GM18517 (cell line): ENCODE results near the gene FRAS1.

Experiments used
- ATAC-seq: cut with Tn5 transposase; IDR thresholded peaks from one replicate; pipeline ENCODE4 v1.9.1; 2021; ENCODE audit warnings: mild to moderate bottlenecking, moderate library complexity; ENCODE audit not compliant: unreplicated experiment

Gene FRAS1

DNA sequence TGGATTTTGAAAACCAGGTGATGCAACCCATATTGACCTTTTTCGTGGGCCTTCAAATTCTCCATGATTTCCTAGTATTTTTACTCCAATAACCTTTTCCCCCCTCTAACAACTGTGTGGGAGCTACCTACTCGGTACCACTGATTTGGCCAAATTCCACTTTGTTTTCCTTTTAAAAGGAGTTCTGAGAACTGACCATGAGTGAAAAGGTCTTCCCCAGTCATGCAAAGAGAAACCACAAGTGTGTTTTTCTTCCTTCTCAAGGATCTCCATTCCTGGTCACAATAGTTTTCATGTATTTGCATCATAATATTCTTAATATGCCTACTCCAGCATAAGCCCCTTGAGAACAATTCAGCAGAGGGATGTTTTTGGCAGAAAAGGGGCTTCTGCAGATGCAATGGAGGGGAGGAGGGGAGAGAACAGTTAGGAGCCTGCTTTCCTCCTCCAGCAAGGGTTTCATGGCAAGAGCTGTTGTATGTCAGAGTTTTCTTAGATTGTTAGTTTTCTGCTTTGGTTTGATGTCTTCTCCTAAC lies 299.2 kb downstream of the FRAS1 start:
- no peak for ATAC-seq

DNA sequence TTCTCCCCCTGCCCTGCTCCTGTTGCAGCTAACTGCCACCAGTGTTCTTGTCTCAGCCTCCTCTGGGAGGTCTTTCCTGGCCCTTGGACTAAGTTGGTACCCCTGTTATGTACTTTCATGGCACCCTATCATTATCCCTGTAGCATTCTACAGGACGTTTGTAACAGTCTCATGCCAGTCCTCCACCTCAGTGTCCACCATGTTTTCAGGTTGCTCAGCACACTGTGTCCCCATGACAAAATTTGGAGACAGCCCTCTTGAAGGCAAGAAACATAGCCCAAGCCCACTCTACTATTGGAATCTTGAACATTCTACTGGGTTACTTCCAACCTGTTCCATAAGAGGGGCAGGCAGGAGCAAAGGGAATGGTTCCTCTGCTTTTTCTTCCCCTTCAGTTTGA lies 300.0 kb downstream of the FRAS1 start:
- ATAC-seq: no peak

GRCh38 chr4:78360466-78360865 lies 303.3 kb downstream of the FRAS1 start:
- ATAC-seq: no peak

GRCh38 chr4:78361621-78362120 lies 304.5 kb downstream of the FRAS1 start:
- ATAC-seq: no peak

DNA sequence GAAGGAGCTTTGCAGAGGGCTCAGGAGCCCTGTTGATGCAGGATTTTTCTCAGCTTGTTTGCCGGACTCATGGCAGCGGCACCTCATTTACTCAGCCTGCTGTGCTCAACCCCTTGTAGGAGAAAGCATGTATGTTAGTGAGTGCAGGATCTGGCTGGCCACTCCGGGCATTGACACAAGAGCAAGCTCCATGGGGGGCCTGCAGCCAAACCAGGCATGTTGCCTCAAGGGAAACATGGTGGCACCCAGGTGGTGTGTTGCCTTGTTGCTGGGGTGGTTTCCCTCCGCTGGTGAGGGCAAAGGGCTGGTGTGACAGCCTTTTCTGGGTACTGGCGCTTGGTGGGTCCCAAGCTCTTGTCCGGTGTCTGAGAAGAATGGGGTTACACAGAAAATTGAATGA lies 305.2 kb downstream of the FRAS1 start:
- no peak for ATAC-seq

GRCh38 chr4:78363031-78363570 lies 306.0 kb downstream of the FRAS1 start:
- ATAC-seq: no peak

- no peak for ATAC-seq
These were observed 312.6 kb downstream of the FRAS1 start for GRCh38 chr4:78369679-78370078.

GRCh38 chr4:78370631-78371372 lies 313.7 kb downstream of the FRAS1 start:
- no peak for ATAC-seq

GRCh38 chr4:78372355-78372988 lies 315.3 kb downstream of the FRAS1 start:
- no peak for ATAC-seq

DNA sequence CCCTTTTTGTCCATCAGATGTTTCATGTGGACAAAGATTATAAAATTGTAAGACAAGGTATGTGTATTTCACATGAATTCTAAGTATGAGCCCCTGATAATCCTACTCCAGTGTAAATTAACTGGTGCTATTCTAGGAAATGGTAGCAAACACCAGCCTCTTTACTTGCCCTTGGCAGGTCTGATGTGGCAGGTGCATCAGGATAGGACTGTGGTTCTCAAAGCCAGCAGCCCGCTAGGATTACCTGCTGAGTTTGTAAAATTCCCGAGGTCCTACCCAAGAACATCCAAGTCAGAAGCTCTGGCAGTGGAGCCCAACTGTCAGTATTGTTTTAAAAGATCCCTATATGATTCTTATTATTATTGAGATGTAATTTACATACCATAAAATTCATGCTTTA lies 320.4 kb downstream of the FRAS1 start:
- no peak for ATAC-seq

- no peak for ATAC-seq
These were observed 321.9 kb downstream of the FRAS1 start for GRCh38 chr4:78379040-78379439.

DNA sequence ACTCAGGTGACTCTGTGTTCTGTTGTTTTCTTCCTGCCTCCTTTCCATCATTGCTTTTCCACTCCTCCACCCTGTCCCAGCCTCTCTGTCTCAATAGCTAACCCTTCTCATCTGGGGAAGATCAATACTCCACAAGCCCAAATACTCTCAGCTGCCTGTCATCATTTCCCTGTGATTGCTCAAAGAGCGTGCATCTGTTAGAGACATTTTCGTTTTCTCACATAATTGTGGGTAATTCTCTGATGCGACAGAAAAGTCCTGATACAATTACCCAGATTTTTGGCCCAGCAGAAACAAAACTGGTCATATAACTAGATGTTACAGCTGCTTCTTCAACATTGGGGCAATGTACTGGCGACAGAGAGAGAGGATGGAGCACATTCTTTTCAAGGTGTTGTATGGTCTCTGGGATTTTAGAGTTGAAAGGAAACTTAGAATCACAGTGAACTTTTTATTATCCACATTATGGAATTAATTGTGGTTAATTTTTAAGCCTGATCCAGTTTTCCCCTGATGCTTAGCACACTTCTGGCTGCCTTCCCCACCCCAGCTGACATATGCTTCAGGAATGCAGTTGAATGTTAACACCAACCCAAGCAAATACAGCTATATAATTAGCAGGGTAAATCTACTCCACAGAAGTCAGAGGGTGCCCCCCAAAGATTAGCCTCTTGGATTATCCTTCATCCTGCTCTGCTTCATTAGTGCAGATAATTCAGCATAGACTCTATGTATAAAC lies 323.0 kb downstream of the FRAS1 start:
- no peak for ATAC-seq

- no peak for ATAC-seq
These were observed 329.6 kb downstream of the FRAS1 start for GRCh38 chr4:78386679-78387078.

DNA sequence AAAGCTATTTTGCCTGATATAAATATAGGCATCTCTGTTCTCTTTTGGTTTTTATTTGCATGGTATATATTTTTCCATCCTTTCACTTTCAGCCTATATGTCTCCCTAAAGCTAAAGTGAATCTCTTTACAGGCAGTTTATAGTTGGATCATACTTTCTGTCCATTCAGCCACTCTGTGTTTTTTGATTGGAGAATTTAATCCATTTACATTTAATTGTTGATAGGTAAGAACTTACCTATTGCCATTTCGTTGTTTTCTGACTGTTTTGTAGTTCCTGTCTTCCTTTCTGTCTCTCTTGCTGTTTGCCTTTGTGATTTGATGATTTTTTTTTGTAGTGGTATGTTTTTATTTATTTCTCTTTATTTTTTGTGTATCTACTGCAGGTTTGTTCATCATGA lies 338.5 kb downstream of the FRAS1 start:
- no peak for ATAC-seq

DNA sequence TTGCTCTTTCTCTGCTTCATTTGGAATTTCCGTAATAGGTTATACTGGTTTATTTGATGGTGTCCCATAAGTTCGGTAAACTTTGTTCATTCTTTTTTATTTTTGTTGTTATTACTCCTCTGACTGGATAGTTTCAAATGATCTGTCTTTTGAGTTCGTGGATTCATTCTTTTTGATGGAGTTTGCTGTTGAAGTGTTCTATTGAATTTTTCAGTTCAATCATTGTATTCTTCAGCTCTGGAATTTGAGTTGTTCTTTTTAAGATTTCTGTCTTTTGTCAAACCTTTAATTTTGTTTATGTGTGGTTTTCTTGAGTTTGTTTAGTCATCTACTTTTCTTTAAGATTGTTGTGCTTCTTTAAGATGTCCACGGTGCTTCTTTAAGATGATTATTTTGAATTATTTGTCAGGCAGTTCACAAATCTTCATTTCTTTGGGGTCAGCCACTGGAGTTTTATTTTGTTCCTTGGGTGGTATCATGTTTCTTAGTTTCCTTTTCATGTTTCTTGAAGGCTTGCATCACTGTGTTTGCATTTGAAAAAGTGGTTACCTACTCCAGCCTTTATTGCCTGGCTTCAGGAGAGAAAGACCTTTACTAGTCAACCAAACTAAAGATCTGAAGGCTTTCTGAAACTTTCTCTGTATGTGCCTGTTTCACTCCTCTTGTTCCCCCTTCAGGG lies 339.6 kb downstream of the FRAS1 start:
- ATAC-seq: no peak

DNA sequence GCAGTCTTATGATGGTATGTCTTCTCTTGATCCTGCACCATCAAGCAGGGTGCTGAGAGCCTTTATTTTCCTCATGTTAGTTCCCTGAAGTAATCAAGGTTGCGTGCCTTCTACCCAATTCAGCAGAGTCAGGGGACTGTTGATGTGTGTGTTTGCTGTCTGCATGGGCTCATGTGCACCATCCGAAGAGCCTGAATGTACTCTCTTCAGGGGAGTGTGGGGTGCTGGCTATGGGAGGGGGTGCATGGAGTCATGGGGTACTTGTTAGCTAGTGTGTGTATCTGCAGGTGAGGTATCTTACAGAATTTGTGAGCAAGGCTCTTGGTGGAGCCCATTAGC lies 340.1 kb downstream of the FRAS1 start:
- ATAC-seq: no peak

- no peak for ATAC-seq
These were observed 352.6 kb downstream of the FRAS1 start for GRCh38 chr4:78409612-78410202.

GRCh38 chr4:78410225-78410624 lies 353.1 kb downstream of the FRAS1 start:
- ATAC-seq: no peak

DNA sequence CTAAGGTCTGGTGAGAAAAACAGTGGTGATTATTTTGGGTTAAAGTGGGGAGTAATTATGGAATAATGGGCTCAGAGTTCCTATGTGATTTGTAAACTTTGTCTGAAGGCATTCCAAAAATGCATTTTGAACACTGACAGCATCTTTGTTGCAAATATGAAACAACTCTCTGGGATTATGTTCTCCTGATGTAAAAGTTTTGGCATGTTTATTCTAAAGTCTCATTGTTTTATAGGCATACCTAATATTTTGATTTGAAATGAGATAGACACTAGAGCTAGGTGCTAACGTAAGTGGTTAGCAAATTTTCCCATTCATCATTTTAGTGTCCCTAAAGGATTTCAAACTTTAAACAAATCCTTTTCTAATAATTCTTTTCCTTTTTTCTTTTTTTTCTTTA lies 353.6 kb downstream of the FRAS1 start:
- ATAC-seq: no peak

GRCh38 chr4:78414116-78414515 lies 357.0 kb downstream of the FRAS1 start:
- ATAC-seq: no peak
